Spinal cord (tissue), 10 donors: ENCODE data around the gene CRYBA2. TPM values are rescaled to one million over a fixed set of nuclear protein-coding genes. Genes with fewer than 3 reads are reported as not detected.
A peak's percentile ranks its signal among the peaks of the same experiment; 100 is the strongest.

ENCODE experiments used
- DNase-seq, 6 donors: peaks; one replicate each; pipeline versions ENCODE4 v3.0.0 to v3.0.0-alpha.2; 2013 to 2015; ENCODE audit warnings: low spot score in 6 of 6, low read depth in 4 of 6
- H3K27ac ChIP-seq: one replicate; pipeline ENCODE4 v1.5.1; 2013; ENCODE audit warnings: low read depth, low read length, control low read depth
- H3K27me3 ChIP-seq: one replicate; pipeline ENCODE4 v1.6.1; 2013; ENCODE audit warnings: low read length; ENCODE audit not compliant: control insufficient read depth, insufficient read depth
- H3K36me3 ChIP-seq: one replicate; pipeline ENCODE4 v1.6.1; 2013; ENCODE audit warnings: low read length; ENCODE audit not compliant: control insufficient read depth, insufficient read depth
- H3K4me1 ChIP-seq: one replicate; pipeline ENCODE4 v1.6.1; 2013; ENCODE audit warnings: low read length; ENCODE audit not compliant: control insufficient read depth, insufficient read depth
- H3K4me3 ChIP-seq: one replicate; pipeline ENCODE4 v1.5.1; 2013; ENCODE audit warnings: low read depth, low read length, control low read depth
- H3K9me3 ChIP-seq: one replicate; pipeline ENCODE4 v1.6.1; 2013; ENCODE audit warnings: low read length; ENCODE audit not compliant: control insufficient read depth, insufficient read depth
- WGBS: methylation state at CpG from one replicate; pipeline ENCODE4 v1.1.5; 2013; ENCODE audit warnings: missing lambda C conversion rate; ENCODE audit not compliant: insufficient coverage; 5-methylcytosine and 5-hydroxymethylcytosine counted together
- polyA plus RNA-seq, 2 donors: library from polyadenylated mRNA; unstranded; fragments of 120-200 nt; gene quantifications; one replicate each; pipeline ENCODE4 v1.2.1, GENCODE V29; 2013; ENCODE audit not compliant: insufficient read length in 2 of 2
- total RNA-seq, 2 donors: library from RNA; depleted of rRNA in 1 of 2; stranded (reverse); fragments of 120-200 nt in 1 of 2; fragments of >200 nt in 1 of 2; gene quantifications; one replicate each; pipeline versions ENCODE4 v1.2.3 to v1.2.4, GENCODE V29; 2013 to 2014
- donor health status: healthy.

CRYBA2 gene
- total and polyA plus RNA-seq, 4 donors = 0.63 to 0.76 TPM; not detected in 2

DNA sequence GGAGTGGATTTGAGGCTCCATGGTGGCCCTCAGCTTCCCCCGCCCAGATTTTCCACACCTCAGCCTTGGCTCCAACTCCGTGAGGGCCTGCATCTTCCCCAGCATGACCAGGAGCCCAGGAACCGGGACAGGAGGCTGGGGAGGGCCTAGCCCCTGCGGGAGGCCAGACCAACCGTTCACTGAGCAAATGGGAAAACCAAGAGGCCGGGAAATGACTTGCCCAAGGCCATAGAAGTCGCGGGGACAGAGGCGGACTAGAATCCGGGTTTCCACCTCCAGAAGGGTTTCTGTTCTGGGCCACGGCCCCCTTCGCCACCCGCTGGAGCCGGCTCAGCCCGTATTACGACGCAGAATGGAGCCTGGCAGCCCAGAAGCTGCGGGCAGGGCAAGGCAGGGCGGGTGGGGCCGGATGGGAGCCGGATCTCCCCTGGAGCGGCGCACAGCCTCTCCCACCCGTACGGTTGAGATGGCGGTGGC, 7.9 kb upstream of the CRYBA2 start:
- Histone ChIP-seq H3K4me3 (no peak overlapping the region), H3K4me1 (peaks cover 22% of the 10 kb centered on the region), H3K36me3 (no peaks in the 10 kb centered on the region), H3K27me3 (peaks cover 91% of the 10 kb centered on the region), H3K9me3 (no peaks in the 10 kb centered on the region), H3K27ac (no peak overlapping the region)
- DNase-seq = no peak
- WGBS = 10% methylated on average over 26 of the region's 26 CpGs

DNA sequence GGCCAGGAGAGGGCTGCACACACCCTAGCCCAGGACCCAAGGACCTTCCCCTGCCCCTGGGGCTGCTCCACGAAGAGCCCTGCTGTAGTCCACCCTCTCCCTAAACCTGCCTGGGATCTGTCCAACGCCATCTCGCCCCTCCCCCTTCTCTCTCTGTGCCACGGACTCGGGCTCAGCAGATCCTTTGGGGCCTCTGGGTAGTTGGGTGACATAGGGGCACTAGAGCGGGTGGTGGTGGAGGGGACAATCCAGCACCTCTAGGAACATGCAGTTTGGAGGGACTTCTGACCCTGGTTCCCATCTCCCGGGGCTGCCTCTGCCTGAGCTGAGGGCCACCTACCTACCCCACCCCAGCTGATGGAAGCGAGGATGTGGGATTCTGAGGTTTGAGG, 7.3 kb upstream of the CRYBA2 start:
- Histone ChIP-seq H3K27ac (no peak overlapping the region), H3K27me3 (peaks cover 91% of the 10 kb centered on the region)
- 43% methylated on average over 2 of the region's 8 CpGs for WGBS

DNA sequence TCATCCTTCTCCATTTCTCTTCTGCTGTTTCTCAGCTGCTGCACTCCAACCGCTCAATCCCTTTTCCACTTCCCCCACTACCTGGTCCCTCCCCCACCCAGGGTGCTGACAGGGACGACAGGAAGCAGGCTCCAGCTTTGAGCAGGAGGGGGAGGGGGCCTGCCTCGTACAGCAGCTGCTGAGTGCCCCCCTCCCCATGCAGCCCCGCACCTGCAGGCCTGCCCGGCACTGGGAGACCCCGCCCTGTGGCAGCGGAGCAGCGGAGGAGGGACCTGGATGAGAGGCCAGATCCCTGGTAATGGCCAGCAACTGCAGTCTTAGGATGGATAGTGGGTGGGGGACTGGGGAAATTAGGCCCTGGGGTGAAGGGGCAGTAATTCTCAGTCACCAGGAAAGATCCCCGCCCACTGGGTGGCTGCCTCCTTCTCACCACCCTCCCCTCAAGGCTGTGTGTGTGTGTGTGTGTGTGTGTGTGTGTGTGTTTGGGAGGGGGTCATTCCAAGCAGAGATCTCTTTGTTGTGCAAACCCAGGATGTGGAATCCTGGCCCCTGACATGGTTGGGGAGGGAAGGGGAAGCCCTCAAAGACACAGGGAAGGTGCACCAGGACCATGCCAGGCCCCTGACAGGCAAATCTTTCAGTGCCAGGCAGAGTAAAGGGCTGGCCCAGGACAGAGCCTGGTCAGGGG, 6.8 kb upstream of the CRYBA2 start:
- no peak overlapping the region for H3K4me3 ChIP-seq
- H3K4me1 ChIP-seq = peaks cover 28% of the 10 kb centered on the region
- H3K27ac ChIP-seq = no peak overlapping the region
- peaks cover 91% of the 10 kb centered on the region for H3K27me3 ChIP-seq
- DNase-seq = no peak
- no peaks in the 10 kb centered on the region for H3K36me3 ChIP-seq
- no peaks in the 10 kb centered on the region for H3K9me3 ChIP-seq
- 22% methylated on average over 6 of the region's 9 CpGs for WGBS

More for the DNA sequence above, 7.3 kb upstream of the CRYBA2 start:
- no peaks in the 10 kb centered on the region for H3K36me3 ChIP-seq
- peaks cover 27% of the 10 kb centered on the region for H3K4me1 ChIP-seq
- no peaks in the 10 kb centered on the region for H3K9me3 ChIP-seq
- H3K4me3 ChIP-seq = no peak overlapping the region
- no peak for DNase-seq

DNA sequence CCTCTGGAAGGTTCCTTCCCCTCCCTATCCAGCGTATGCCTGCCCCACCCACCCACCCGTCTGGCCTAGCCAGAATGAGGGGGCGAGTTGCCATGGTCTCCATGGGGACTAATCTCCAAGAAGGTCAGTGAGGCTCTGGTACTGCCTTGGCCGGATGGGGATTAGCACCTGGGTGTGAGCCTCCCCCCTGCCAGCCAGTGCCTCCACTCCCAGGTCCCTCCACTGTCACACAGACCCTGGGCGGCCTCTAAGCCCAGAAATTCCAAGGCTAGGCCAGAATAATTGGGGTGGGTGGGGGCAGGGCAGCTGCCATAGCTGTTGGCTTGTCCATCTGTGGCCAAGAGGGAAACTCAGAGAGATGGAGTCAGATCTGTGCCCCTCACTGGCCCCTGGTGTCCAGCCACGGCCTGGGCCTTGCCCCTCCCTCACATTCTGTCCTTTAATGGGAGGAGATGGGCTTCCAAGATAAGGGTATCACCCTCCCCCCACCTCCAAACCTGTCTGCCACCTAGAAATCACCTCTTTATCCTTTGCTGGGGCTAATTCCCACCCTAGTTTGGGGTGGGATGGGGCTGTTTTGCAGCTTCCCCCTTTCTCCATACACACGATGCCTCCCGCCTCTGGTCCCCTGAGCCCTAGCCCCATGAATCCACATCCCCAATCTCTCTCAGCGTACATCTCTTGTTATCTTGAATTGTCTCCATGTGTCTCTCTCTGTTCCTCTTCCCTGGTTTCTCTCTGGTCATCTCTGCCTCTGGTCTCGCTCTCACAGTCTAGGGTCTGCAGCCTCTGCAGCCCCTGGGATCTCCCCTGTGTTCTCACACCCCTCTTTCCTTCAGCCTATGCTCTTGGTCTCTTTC, 6.0 kb upstream of the CRYBA2 start:
- peaks cover 93% of the 10 kb centered on the region for H3K27me3 ChIP-seq
- 47% methylated on average over 4 of the region's 10 CpGs for WGBS
- DNase-seq = no peak

DNA sequence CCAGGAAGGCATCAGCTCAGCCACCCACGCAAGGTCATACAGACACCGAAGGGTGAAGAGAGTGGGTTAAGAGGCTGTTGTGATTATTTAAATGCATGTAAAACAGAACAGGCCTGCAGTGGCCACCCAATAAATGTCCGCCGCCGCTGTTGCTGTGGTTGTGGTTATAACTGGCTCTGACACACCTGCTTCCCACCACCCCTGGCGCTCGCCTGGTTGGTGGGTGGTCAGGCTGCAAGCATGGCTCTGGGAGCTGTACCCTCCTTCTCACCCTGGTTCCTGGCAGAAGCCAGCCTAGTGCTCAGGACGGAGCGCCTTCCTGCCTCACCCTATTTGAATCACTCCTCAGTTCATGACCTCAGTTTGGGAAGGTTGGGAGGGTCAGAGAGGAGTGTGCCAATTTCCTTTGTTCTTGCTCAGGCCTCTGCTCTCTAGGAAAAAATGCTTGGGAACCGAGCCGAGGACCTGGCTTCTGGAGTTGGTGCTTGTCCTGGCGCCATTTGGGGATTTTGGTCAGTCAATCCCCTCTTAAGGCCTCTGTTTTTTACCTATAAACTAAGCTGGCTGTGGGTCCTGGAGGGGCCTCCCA, 5.3 kb upstream of the CRYBA2 start:
- Histone ChIP-seq H3K27ac (no peak overlapping the region), H3K4me3 (no peak overlapping the region), H3K27me3 (peaks cover 93% of the 10 kb centered on the region), H3K4me1 (peaks cover 34% of the 10 kb centered on the region), H3K9me3 (no peaks in the 10 kb centered on the region), H3K36me3 (no peaks in the 10 kb centered on the region)
- 45% methylated on average over 3 of the region's 12 CpGs for WGBS
- no peak for DNase-seq

More for the DNA sequence above, 6.0 kb upstream of the CRYBA2 start:
- Histone ChIP-seq H3K9me3 (no peaks in the 10 kb centered on the region), H3K27ac (no peak overlapping the region), H3K36me3 (no peaks in the 10 kb centered on the region), H3K4me1 (peaks cover 28% of the 10 kb centered on the region), H3K4me3 (no peak overlapping the region)

DNA sequence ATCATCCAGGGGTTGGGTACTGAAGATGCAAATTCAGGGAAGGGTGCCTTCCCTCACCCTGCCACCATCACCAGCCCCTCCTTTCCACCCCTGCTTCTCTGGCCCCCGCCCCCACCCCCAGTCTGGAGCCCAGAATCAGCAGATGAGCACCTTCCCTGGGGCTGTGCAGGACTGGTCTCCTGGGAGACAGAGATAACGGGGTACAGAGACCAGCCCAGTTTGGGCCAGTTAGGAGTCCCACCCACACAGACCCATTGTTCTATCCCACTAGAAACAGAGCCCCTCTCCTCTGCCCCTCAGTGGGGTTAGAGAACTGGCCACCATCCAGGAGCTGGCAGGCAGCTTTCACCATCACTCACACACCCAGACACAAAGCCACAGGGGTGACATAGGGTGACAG, 4.5 kb upstream of the CRYBA2 start:
- no peaks in the 10 kb centered on the region for H3K9me3 ChIP-seq
- WGBS = 31% methylated on average over 2 of the region's 2 CpGs
- H3K4me3 ChIP-seq = no peak overlapping the region
- no peak for DNase-seq
- H3K27ac ChIP-seq = no peak overlapping the region
- peaks cover 37% of the 10 kb centered on the region for H3K4me1 ChIP-seq
- no peaks in the 10 kb centered on the region for H3K36me3 ChIP-seq
- peaks cover 93% of the 10 kb centered on the region for H3K27me3 ChIP-seq

DNA sequence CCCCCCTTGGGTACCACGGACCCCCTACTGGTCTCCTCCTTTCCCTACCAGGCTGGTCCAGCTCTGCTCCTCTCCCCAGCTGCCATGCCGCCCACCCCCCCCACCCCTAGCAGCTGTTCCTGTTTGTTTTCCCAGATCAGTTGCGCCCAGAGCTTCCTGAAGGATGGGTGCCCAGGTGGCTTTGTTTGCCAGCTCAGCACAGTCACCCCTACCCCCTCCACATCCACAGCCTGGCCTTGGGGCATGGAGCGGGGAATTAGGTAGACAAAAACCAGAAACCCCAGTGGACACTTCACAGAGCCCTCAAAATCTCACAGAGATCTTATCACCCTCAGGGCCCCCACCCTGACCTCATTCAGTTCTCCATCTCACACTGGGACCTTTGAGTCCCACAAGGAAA, 3.7 kb upstream of the CRYBA2 start:
- Histone ChIP-seq H3K9me3 (no peaks in the 10 kb centered on the region), H3K4me1 (peaks cover 30% of the 10 kb centered on the region), H3K4me3 (no peak overlapping the region), H3K36me3 (no peaks in the 10 kb centered on the region), H3K27ac (no peak overlapping the region), H3K27me3 (peaks cover 93% of the 10 kb centered on the region)
- no peak for DNase-seq
- WGBS = 67% methylated on average over 1 of the region's 4 CpGs

DNA sequence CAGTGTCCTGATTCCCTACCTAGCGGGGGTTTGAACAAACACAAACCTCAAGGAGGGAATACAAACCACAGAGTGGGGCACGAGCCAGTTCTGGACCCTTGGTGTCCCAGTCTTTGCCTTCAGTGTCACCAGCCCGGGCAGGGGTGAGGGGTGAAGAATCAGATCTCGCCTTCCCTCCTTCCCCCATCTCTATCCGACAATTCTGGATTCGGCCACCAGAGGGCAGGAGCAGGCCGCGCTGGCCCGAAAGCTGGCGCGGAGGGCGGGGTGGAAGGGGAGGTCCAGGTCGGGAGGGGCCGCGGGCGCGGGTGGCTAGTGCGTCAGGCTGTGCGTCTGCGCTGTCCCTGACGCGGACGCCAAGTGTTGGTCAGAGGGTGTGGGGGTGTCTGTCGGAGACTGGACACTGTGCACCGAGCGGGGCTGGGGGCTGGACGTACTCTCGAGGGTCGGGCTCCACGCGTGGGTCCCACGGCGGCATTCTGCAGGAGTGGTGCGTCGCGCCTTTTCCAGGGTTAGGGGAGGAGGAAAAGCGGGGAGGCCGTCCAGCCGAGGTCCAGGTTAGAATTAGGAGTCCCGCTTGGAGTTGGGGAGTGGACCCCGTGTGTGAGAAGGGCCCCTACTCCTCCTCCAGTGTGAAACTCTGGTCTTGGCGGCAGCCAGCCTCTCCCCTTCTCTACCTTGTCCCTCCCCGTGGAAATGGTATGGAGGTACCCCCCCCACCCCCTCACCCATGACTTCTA, 2.9 kb upstream of the CRYBA2 start:
- Histone ChIP-seq H3K9me3 (no peaks in the 10 kb centered on the region), H3K36me3 (no peaks in the 10 kb centered on the region), H3K27me3 (peaks cover 94% of the 10 kb centered on the region), H3K27ac (no peak overlapping the region), H3K4me1 (peaks cover 26% of the 10 kb centered on the region), H3K4me3 (peak overlapping the region; percentile 40)
- DNase-seq = peak in 5 of 6 donors; percentile 45 to 89 (median 62)
- 2% methylated on average over 32 of the region's 43 CpGs for WGBS

DNA sequence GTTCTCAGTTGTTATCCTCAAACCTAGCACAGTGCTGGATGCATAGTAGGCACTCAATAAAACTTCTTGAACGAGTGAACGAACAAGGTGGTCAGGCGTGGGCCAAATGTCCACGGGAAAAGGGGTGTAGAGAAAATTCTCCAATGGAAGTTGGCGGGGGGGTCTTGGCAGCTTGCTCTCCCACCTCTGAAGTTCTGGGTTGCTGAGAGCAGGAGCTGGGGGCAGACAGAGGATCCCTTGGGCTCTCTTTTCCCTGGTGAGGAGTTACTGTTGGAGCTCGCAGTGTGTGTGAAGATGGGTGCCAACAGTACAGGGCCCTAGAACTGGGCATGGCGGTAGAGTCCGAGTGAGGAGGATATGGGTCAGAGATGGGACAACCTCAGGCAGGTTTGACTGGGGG, 2.3 kb upstream of the CRYBA2 start:
- 21% methylated on average over 7 of the region's 8 CpGs for WGBS
- peaks cover 26% of the 10 kb centered on the region for H3K4me1 ChIP-seq

More for the DNA sequence above, 2.3 kb upstream of the CRYBA2 start:
- H3K36me3 ChIP-seq = no peaks in the 10 kb centered on the region
- no peak overlapping the region for H3K4me3 ChIP-seq
- DNase-seq = no peak
- H3K9me3 ChIP-seq = no peaks in the 10 kb centered on the region
- H3K27ac ChIP-seq = no peak overlapping the region
- H3K27me3 ChIP-seq = peaks cover 94% of the 10 kb centered on the region
